Measurements from ENCODE around the gene PTGER4.
A peak's percentile ranks its signal among the peaks of the same experiment; 100 is the strongest.

PTGER4 gene

DNA sequence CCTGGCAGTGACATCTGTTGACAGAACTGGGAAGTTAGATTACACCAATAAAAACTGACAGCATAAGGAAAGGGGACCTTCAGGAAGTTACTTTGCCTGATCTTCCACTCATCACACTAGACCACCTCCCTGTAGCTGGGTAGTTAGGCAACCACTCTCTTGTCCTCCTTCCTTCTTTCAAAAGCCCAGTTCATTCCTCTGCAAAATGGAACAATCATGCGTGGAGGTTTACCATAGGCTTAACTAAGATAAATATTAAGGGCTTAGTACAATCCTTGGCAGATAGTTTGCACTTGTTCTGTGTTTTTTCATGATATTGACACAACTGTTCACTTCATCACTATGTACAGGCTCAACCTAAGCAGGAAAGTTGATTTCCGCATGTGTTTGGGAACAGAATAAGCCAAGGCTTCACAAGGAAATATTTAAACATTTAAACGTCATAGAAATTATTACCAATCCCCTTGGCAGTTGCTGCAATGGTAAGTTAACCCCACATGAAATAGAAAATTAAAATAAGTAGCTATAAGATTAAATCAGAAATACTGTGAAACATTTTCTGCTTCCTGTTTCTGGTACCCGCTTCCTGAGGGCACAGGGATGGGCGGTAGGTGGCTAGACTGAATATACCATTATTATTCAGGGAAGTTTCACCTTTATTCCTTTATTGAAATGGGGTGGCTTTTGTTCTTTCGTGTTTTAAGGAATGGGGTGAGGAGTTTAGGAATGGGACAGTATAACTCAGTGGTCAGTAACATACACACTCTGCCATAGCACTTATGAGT, 9.9 kb upstream of the PTGER4 start:
- no peak for DNase-seq (ENCODE audit: low spot score)

DNA sequence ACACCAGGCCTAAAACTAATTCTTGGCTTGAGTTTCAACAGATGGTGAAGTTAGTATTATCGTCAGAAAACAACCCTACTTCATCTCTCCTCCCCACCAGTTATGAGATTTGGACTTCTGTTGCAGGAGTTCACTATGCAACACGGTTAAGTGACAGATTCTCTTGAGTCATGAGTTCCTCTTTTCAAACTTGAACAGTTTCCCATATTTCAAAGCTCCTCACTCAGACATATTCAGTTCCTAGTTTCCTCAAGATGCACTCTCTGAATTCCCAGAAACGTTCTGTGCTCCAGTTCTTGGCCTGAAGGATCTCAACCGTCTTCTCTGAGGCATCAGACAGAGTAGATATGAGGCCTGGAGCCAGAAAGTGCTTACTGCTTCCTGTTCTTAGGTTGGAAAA, 7.3 kb upstream of the PTGER4 start:
- no peak for DNase-seq (ENCODE audit: low spot score)

DNA sequence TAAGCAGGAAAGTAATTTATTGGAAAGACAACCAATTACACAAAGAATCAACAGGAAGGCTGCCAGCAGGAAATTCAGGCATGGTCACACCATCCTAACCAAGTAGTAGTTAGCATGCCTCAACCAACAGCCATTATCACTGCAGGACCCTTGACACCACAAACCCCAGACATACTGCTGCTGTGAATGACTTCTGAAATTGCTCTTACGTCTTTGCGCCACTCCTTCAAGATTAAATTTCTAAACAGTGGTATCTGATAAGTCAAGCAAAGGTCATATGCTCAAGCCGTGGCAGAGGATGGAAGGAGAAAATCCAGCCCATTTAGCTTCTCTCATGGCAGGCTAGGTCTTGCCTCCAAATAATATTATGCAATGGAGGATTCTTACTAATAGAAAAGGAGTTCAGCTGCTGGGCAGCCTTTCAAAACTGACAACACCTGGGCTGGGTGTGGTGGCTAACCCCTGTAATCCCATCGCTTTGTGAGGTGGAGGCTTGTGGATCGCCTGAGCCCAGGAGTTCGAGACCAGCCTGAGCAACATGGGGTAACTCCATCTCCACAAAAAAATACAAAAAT, 5.0 kb upstream of the PTGER4 start:
- DNase-seq (ENCODE audit: low spot score) = no peak

DNA sequence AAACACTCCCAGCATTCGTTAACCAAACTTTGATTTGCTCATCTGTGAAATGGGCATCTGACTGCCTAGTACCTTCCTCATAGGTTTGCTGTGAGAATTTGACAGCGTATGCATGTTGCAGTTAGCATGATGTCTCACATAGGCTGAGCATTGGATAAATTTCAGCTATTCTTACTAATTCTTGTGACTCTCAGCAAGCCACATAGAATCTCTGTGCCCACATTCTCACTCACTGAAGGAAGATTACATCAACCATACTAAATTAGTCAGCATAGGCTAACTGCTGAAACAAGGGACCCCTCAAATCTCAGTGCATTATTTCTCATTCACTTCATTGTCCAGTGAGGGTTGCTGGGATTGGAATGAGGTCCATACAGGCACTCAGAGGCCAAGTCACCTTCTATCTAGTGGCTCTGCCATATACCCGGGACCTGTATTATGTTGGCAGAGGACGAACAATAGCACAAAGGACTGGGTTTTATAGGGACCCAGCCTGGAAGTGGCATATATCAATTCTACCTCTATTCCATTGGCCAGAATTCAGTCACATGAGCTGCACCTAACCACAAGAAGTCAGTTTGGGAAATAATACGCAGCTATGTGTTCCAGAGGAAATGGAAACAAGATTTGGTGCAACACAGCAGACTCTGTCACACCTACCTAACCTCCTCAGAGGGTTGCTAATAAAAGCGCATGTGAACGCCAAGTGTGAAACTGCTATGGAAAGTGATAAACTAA, 4.2 kb upstream of the PTGER4 start:
- DNase-seq (ENCODE audit: low spot score) = no peak

DNA sequence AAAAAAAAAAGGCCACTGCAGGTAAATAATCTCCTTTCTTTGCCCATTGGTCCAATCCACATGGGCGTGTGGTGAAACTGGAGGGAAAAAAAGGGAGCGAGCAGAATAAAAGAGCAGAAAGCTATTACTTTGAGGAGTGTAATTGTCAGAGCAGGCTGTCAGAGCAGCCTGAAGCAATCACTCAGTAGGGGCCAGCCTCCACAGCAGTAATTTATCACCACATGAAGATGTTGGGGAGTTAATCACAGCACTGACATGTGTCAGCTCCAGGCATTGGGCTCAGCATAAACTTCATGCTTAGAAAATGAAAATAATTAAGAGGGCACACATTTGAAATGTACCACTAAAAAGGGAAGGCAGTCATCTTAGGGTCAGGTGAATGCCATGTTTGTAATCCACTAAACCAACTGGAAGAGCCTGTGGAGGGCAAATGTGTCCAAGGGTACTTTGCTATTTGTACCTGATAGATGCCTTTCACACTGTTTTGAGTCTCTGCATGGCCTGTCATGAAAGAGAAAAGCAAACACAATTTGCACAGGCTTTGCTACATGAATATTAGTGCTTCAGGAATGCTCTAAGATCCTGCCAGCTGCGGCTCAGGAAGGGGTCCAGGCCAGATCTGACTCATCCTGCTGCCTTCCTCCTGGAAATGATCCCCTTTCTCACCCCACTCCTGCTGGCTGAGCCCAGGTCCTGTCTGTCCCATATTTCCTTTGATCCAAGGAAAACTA, 2.9 kb upstream of the PTGER4 start:
- DNase-seq (ENCODE audit: low spot score) = no peak

DNA sequence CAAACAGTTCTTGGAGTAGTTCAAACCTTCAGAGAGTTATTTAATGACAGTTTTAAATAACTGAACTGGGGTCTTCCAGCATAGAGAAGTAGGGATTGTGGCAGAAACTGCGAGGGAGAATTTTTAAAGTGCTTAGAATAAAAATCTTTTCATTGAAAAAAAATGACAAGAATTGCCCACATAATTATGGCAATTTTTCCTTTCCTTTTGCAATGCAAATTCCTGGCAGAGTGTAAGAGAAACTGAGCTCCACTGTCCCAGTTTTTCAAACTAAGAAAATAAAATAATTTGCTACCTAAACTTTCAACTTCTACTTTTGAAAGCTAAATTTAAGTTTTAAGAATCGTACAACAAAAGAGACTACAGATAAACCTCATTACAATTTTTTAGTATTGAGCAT, 2.3 kb upstream of the PTGER4 start:
- DNase-seq (ENCODE audit: low spot score) = no peak

DNA sequence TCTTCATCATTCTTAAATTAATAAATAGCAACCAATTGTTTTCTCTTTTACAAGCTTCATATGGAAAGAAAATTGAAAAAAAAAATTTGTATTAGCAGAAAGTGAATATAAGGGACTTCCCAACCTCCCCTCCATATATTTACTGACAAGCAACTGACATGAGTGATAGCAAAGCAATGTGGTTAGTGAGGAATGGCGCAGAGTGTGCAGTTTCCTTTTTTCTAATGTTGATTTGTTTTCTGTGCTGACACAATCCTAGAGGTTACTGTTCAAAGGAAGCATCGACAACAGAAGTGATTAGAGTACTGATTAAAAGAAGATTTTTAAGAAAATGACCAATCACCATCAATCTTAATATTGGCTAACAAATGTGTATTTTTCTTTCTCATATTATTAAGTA, 1.7 kb upstream of the PTGER4 start:
- no peak for DNase-seq (ENCODE audit: low spot score)

DNA sequence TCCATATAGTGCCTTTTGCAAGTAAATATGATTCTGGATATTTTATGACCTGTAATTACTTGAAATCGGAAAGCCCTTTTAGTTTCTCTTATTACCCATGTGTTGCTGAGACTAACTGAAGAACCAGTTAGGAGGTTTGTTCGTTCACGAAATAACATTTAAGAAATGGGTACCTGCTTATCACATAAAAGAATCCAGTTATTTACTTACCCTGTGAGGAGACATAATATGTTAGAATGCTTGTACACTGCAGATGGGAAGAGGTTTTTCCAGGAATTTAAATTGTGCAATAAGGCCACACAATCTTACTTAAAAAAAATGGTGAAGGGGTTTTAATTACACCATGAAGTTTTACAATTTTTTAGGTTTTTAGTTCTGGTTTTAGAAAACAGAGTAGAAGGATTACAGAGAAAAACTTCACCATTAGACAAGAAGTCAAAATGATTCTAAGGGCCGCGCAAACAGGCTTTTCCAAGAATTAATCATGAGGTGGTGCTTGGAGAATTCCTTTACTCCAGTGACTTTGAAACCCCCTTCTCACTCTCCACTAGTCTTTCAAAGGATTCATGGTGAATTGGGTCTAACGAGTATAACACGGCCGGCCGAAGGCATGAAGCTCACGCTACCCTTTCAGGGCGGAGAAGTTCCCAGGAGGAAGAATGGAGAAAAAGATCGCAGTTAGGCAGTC, 1.1 kb upstream of the PTGER4 start:
- DNase-seq (ENCODE audit: low spot score) = no peak

DNA sequence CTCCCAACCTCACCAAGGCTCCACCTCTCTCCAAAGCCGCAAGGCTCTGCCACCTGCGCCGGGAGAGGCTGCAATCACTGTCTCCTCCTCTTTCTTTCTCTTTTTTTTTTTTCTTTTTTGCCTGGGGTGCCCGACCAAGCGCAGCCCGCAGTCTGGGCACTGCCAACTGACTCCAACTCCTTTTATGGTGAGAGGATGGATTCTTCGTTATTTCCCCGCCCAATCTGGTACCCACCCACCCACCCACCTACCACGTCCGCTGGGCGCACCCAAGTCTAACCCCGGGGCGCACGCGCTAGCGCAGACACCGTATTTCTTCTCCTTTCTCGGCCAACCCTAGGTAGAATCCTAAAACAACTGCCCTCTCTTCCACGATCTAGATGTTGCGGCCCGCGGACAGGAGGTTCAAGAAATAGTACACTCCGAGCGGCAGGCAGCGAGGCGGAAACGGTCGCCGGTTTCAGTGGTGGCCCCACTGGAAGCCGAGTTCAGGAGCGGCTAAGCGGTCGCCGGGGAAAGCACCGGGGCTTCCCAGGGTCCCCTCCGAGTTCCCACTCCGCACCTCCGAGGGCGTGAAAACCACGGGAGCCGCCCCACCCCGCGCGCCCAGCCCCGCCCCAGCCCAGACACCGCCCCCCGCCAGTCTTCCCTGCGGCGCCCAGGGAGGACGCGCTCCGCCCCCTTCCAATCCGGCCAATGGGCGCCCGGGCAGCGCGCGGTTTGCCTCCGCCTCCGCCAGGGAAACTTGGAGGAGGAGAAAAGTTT, 385 bp upstream of the PTGER4 start:
- peak; percentile 93 for DNase-seq (ENCODE audit: low spot score)

DNA sequence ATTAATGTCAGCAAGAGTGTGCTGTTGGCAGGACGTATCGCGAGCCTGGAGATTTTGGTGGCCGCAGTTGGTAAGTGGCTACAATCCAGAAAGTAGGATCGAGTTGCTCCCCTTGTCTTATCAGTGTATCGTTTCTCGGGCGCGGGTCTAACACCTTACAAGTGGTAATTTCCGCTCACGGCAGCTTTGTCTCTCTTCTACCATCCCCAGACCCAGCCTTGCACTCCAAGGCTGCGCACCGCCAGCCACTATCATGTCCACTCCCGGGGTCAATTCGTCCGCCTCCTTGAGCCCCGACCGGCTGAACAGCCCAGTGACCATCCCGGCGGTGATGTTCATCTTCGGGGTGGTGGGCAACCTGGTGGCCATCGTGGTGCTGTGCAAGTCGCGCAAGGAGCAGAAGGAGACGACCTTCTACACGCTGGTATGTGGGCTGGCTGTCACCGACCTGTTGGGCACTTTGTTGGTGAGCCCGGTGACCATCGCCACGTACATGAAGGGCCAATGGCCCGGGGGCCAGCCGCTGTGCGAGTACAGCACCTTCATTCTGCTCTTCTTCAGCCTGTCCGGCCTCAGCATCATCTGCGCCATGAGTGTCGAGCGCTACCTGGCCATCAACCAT, 1.1 kb downstream of the PTGER4 start:
- DNase-seq (ENCODE audit: low spot score) = peak; percentile 23

DNA sequence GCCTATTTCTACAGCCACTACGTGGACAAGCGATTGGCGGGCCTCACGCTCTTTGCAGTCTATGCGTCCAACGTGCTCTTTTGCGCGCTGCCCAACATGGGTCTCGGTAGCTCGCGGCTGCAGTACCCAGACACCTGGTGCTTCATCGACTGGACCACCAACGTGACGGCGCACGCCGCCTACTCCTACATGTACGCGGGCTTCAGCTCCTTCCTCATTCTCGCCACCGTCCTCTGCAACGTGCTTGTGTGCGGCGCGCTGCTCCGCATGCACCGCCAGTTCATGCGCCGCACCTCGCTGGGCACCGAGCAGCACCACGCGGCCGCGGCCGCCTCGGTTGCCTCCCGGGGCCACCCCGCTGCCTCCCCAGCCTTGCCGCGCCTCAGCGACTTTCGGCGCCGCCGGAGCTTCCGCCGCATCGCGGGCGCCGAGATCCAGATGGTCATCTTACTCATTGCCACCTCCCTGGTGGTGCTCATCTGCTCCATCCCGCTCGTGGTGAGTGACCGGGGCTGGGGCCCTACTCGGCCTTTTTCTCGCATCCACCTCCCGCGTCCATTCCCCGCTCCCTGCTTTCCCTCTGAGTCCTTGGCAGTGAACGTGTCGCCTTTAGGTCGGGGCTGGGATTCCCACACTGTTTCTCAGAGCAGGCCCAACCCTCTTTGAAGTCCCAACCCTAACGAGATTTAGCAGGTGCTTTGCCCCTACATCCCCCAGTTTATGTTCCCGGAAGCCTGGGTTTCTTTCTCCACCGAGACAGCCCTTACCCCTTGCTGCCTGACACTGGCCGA, 1.8 kb downstream of the PTGER4 start:
- no peak for DNase-seq (ENCODE audit: low spot score)

DNA sequence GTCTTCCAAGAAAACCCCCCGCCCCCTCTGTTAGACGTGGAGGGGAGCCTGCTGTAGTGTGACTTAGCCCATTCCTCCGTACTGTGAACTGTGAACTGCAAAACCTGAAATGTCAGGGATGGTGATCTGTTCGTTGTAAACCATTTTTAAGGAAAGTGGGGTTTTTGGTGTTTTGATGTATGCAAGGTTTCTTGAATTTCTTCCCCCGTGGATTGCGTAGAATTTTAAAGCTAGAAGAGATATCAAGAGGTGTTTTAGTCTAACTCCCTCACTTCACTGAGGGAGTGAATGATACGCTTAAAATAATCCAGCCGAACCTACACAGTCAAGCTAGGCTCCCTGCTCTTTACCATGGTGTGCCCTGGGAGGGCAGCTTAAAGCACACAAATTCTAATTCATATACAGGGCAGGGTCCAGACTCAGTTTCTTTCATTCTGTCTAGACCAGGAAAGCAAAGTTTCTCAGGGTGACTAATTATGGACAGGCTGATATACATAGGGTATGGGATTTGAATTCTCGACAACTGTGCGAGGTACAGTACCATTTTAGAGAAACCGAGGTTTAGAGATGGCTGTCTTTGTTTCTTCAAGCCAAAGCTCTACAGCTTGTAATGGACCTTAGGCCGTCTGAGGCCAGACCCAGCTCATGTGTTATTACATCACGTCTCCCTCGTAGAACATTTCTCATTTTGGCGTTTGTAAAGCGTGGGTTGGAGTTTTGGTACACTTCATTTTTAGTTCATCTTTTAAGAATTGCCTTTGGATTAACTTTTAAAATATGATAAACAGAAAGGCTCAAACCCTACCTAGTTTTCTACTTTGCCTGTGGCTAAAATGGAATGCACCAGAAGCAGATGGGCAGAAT, 2.7 kb downstream of the PTGER4 start:
- DNase-seq (ENCODE audit: low spot score) = no peak

DNA sequence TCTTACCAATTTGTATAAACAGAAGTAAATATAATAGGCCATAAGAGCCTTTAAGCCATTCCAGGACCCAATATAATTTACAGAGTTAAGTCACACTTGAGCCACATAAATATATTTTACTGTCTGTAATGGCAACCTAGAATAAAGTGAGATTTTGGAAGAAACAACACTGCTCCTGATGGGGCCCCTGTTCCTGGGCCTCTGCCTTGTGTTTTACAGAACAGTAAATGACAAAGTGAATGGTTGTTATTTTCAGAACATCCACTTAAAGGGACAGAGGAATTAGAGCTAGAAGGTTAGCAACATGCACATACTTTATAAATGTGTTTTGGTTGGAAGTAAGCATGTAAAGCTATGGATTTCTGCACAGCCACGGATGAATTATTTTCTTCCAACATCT, 3.6 kb downstream of the PTGER4 start:
- no peak for DNase-seq (ENCODE audit: low spot score)

DNA sequence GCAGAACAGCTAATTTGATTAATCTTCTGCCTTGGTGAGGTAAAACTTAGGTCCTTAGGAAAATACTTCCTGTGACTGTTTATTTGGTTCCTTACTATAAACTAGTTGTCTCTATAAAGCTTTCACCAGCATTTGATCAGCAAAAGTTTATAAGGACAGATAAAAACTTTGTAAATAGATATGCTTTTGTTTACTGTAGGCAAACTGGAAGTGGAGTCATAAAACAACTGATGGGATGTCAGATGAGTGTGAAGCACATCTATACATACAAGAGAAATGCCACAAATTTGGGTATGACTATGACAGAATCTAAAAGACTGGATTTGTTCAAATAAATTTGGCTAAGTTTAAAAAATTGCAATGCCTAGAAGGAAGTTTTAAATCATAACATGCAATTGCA, 5.5 kb downstream of the PTGER4 start:
- no peak for DNase-seq (ENCODE audit: low spot score)

DNA sequence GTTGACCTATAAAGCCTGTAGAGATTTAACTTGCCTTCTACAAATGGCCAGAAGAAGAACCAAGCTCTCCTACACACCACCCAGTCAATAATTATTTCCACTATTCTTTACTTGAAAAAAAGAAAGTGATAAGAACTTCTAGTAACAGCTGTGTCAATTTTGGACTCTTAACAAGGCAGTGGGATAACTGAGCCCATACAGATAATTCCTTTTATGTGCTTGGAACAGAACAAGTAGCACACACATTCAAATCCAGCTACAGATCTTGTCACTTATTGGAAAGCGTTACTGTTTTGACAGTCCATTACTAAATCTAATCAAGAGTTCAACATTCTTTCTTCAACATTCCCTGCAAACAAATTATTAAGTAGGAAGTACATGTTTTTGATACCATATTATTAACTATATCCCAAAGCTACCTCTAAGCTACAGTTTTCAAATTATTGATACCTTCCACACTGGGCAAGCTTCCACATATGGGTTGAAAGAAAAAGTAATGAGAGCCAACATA, 6.3 kb downstream of the PTGER4 start:
- no peak for DNase-seq (ENCODE audit: low spot score)

DNA sequence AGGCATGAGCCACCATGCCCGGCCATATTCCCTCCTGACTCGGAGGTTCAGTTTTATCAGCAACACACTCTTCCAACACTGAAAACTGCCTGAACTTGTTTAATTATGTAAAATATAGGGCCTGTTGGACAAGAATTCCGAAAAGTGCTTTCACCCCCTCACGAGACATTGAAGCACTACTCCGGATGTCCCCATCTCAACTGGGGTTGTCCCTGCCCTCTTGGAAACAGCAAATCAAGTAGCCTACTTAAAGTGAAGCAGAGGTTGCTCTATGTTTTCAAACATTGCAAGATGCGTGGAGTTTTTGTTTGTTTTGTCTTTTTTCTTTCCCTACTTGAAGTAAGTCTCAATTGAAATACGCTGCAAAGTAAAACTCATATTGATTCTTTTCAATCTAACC, 7.6 kb downstream of the PTGER4 start:
- DNase-seq (ENCODE audit: low spot score) = no peak

DNA sequence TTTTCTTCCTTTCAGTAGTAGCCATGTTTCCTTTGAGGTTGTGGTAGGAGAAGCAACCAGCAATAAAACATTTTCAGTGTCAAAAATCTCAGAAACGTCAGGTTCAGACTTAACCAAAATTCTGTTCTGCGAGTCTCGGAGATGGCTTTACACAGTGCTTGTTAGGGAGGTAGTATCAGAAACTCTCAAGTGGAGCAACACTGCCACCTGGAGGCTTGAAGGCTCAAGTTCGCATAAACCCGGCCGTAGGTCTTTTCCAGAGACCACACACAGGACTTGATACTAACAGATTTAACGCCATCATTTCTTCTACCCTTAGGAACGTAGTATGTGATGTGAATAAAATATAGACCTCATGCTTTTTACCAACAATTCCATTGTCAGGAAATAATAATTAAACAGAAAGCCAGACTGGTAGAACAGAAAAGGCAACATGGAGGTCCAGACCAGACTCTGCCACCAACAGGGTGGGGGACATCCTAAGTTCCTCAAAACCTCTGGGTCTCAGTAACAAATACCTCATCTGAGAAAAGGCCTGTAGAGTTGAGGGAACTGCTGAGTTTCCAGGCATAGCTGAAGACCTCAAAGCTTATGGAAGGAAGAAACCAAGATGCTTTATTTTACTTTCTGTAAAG, 8.5 kb downstream of the PTGER4 start:
- peak; percentile 67 for DNase-seq (ENCODE audit: low spot score)

DNA sequence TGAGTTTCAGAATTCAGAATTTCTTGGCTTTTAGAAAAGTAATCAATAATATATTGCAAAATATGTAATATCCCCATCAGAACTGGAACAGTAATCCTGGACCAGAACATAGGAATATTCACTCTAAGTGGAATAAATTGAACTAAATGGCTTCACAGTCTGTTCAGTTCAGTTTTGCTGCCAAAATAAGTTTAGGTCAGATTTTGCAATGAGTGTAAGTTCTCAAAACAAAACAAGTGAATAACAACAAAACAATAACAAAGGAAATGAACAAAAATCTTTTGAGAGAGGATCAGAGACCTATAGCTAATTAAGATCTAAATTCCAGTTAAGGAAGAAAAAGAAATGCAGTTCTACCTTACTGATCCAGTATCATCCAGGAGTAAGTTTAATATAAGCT, 9.3 kb downstream of the PTGER4 start:
- no peak for DNase-seq (ENCODE audit: low spot score)
